HepG2 (cell line): Measurements from ENCODE around the gene FMOD. TPM values are rescaled to one million over a fixed set of nuclear protein-coding genes. Genes with fewer than 3 reads are reported as not detected.

Source experiments
- ARNT ChIP-seq: fragments of 450-650 bp; IDR thresholded peaks from 2 replicates; pipeline ENCODE4 v1.6.1; 2017
- KDM6A ChIP-seq: IDR thresholded peaks from 2 replicates; pipeline ENCODE4 v1.6.1; 2016; ENCODE audit warnings: low read depth
- LBX2 ChIP-seq: sonication (generic); formaldehyde crosslinking; IDR thresholded peaks from 2 replicates; pipeline ENCODE4 v1.5.0; 2020; ENCODE audit warnings: missing genetic modification reagents, mild to moderate bottlenecking, borderline replicate concordance
- NFIC ChIP-seq: IDR thresholded peaks from 2 replicates; pipeline ENCODE4 v1.6.1; 2012; ENCODE audit warnings: mild to moderate bottlenecking, low read length, inconsistent platforms
- RAD51 ChIP-seq: fragments of 450-650 bp; IDR thresholded peaks from 2 replicates; pipeline ENCODE4 v1.6.1; 2016; ENCODE audit warnings: borderline replicate concordance
- RBM22 ChIP-seq: fragments of 200-400 bp; formaldehyde crosslinking; optimal IDR thresholded peaks from 2 replicates; pipeline ENCODE3; 2017; ENCODE audit warnings: mild to moderate bottlenecking, low read length, moderate library complexity
- SKIL ChIP-seq: sonication (generic); formaldehyde crosslinking; IDR thresholded peaks from 2 replicates; pipeline ENCODE4 v1.8.0; 2022; ENCODE audit warnings: missing genetic modification reagents, mild to moderate bottlenecking, moderate library complexity, borderline replicate concordance
- SRY ChIP-seq: sonication (generic); formaldehyde crosslinking; IDR thresholded peaks from 2 replicates; pipeline ENCODE4 v1.8.0; 2022; ENCODE audit warnings: mild to moderate bottlenecking, missing genetic modification reagents
- XRCC5 ChIP-seq: fragments of 200-400 bp; formaldehyde crosslinking; optimal IDR thresholded peaks from 2 replicates; pipeline ENCODE3; 2017; ENCODE audit warnings: mild to moderate bottlenecking, low read length
- ZNF383 ChIP-seq: sonication (generic); formaldehyde crosslinking; IDR thresholded peaks from 2 replicates; pipeline ENCODE4 v1.4.0; 2020; ENCODE audit warnings: missing genetic modification reagents, mild to moderate bottlenecking, borderline replicate concordance
- ZNF441 ChIP-seq: sonication (generic); formaldehyde crosslinking; IDR thresholded peaks from 2 replicates; pipeline ENCODE4 v1.7.0; 2021; ENCODE audit warnings: missing genetic modification reagents, borderline replicate concordance
- polyA plus RNA-seq, 8 experiments: library from polyadenylated mRNA; depleted of rRNA in 3 of 8; stranded (reverse) in 7 of 8; unstranded in 1 of 8; fragments of >200 nt; fragmentation: Illumina TruSeq in 4 of 8; extraction: Trizol in 4 of 8; gene quantifications; 2 replicates each; pipeline versions ENCODE4 v1.2.1 to v1.2.3, GENCODE V29; 2011 to 2016; ENCODE audit warnings: low read depth in 4 of 8, missing spikeins in 1 of 8, mixed read lengths in 1 of 8; ENCODE audit not compliant: insufficient read depth in 1 of 8
- total RNA-seq, 5 experiments: library from RNA; depleted of rRNA; stranded (reverse); fragments of >200 nt; fragmentation: Illumina TruSeq; extraction: Trizol; gene quantifications; 2 replicates each; pipeline ENCODE4 v1.2.3, GENCODE V29; 2016; ENCODE audit warnings: low read depth in 1 of 5
- TF ChIP-seq, protein P1 (sequence below): sonication (generic); formaldehyde crosslinking; IDR thresholded peaks from 2 replicates; pipeline ENCODE4 v1.5.0; 2020; ENCODE audit warnings: mild to moderate bottlenecking, missing genetic modification reagents, borderline replicate concordance
- TF ChIP-seq, protein P2 (sequence below): sonication (generic); formaldehyde crosslinking; IDR thresholded peaks from 2 replicates; pipeline ENCODE4 v1.4.0; 2020; ENCODE audit warnings: missing genetic modification reagents
- TF ChIP-seq, protein P3 (sequence below): sonication (generic); formaldehyde crosslinking; IDR thresholded peaks from 2 replicates; pipeline ENCODE4 v1.8.0; 2022; ENCODE audit warnings: mild to moderate bottlenecking, missing genetic modification reagents, moderate library complexity
- TF ChIP-seq, protein P4 (sequence below): sonication (generic); formaldehyde crosslinking; IDR thresholded peaks from 2 replicates; pipeline ENCODE4 v1.9.0; 2022; ENCODE audit warnings: low read depth, missing genetic modification reagents

The FMOD gene
- total and polyA plus RNA-seq, 2 of the 13 experiments (the other 11 are each of a cell fraction or from before 2014, with no cell fraction given) = 0.08 TPM; not detected in 1

DNA sequence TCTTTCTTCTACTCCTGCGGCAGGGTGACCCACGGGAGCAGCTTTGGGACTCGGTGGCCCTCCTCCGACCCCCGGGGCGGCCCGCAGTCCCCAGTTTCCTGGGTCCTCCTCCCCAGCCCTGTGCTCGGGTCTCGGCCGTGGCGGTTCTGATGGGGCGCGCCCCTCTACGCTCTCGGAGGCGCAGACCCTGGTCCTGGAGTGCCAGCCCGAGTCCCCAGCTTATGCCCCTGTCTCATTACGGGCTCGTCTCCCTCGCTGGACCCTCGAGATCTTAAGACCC is 45.2 kb downstream of the FMOD start (continued):
- TF ChIP-seq LBX2 (no peak), RBM22 (no peak), SRY (CRISPR knock-in tag) (no peak), XRCC5 (no peak), SKIL (no peak), ARNT (no peak), NFIC (no peak), ZNF441 (CRISPR knock-in tag) (no peak), KDM6A (CRISPR knock-in tag) (no peak), ZNF383 (CRISPR knock-in tag) (no peak), RAD51 (no peak)
- TF ChIP-seq, protein P1, sequence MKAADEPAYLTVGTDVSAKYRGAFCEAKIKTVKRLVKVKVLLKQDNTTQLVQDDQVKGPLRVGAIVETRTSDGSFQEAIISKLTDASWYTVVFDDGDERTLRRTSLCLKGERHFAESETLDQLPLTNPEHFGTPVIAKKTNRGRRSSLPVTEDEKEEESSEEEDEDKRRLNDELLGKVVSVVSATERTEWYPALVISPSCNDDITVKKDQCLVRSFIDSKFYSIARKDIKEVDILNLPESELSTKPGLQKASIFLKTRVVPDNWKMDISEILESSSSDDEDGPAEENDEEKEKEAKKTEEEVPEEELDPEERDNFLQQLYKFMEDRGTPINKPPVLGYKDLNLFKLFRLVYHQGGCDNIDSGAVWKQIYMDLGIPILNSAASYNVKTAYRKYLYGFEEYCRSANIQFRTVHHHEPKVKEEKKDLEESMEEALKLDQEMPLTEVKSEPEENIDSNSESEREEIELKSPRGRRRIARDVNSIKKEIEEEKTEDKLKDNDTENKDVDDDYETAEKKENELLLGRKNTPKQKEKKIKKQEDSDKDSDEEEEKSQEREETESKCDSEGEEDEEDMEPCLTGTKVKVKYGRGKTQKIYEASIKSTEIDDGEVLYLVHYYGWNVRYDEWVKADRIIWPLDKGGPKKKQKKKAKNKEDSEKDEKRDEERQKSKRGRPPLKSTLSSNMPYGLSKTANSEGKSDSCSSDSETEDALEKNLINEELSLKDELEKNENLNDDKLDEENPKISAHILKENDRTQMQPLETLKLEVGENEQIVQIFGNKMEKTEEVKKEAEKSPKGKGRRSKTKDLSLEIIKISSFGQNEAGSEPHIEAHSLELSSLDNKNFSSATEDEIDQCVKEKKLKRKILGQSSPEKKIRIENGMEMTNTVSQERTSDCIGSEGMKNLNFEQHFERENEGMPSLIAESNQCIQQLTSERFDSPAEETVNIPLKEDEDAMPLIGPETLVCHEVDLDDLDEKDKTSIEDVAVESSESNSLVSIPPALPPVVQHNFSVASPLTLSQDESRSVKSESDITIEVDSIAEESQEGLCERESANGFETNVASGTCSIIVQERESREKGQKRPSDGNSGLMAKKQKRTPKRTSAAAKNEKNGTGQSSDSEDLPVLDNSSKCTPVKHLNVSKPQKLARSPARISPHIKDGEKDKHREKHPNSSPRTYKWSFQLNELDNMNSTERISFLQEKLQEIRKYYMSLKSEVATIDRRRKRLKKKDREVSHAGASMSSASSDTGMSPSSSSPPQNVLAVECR = 0 out of 2 replicates have a peak, but pooled peaks have one; percentile 44
- TF ChIP-seq, protein P2, sequence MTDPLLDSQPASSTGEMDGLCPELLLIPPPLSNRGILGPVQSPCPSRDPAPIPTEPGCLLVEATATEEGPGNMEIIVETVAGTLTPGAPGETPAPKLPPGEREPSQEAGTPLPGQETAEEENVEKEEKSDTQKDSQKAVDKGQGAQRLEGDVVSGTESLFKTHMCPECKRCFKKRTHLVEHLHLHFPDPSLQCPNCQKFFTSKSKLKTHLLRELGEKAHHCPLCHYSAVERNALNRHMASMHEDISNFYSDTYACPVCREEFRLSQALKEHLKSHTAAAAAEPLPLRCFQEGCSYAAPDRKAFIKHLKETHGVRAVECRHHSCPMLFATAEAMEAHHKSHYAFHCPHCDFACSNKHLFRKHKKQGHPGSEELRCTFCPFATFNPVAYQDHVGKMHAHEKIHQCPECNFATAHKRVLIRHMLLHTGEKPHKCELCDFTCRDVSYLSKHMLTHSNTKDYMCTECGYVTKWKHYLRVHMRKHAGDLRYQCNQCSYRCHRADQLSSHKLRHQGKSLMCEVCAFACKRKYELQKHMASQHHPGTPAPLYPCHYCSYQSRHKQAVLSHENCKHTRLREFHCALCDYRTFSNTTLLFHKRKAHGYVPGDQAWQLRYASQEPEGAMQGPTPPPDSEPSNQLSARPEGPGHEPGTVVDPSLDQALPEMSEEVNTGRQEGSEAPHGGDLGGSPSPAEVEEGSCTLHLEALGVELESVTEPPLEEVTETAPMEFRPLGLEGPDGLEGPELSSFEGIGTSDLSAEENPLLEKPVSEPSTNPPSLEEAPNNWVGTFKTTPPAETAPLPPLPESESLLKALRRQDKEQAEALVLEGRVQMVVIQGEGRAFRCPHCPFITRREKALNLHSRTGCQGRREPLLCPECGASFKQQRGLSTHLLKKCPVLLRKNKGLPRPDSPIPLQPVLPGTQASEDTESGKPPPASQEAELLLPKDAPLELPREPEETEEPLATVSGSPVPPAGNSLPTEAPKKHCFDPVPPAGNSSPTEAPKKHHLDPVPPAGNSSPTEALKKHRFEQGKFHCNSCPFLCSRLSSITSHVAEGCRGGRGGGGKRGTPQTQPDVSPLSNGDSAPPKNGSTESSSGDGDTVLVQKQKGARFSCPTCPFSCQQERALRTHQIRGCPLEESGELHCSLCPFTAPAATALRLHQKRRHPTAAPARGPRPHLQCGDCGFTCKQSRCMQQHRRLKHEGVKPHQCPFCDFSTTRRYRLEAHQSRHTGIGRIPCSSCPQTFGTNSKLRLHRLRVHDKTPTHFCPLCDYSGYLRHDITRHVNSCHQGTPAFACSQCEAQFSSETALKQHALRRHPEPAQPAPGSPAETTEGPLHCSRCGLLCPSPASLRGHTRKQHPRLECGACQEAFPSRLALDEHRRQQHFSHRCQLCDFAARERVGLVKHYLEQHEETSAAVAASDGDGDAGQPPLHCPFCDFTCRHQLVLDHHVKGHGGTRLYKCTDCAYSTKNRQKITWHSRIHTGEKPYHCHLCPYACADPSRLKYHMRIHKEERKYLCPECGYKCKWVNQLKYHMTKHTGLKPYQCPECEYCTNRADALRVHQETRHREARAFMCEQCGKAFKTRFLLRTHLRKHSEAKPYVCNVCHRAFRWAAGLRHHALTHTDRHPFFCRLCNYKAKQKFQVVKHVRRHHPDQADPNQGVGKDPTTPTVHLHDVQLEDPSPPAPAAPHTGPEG (CRISPR knock-in tag) = no peak
- TF ChIP-seq, protein P3, sequence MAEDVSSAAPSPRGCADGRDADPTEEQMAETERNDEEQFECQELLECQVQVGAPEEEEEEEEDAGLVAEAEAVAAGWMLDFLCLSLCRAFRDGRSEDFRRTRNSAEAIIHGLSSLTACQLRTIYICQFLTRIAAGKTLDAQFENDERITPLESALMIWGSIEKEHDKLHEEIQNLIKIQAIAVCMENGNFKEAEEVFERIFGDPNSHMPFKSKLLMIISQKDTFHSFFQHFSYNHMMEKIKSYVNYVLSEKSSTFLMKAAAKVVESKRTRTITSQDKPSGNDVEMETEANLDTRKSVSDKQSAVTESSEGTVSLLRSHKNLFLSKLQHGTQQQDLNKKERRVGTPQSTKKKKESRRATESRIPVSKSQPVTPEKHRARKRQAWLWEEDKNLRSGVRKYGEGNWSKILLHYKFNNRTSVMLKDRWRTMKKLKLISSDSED (CRISPR knock-in tag) = no peak
- TF ChIP-seq, protein P4, sequence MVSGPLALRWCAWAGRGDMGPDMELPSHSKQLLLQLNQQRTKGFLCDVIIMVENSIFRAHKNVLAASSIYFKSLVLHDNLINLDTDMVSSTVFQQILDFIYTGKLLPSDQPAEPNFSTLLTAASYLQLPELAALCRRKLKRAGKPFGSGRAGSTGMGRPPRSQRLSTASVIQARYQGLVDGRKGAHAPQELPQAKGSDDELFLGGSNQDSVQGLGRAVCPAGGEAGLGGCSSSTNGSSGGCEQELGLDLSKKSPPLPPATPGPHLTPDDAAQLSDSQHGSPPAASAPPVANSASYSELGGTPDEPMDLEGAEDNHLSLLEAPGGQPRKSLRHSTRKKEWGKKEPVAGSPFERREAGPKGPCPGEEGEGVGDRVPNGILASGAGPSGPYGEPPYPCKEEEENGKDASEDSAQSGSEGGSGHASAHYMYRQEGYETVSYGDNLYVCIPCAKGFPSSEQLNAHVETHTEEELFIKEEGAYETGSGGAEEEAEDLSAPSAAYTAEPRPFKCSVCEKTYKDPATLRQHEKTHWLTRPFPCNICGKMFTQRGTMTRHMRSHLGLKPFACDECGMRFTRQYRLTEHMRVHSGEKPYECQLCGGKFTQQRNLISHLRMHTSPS = no peak
